Measurements from ENCODE around the gene PHF2. TPM values are rescaled to one million over a fixed set of nuclear protein-coding genes. Genes with fewer than 3 reads are reported as not detected.

The PHF2 gene
- total RNA-seq, 1 experiment from 2014 or later = 16.1 TPM

DNA sequence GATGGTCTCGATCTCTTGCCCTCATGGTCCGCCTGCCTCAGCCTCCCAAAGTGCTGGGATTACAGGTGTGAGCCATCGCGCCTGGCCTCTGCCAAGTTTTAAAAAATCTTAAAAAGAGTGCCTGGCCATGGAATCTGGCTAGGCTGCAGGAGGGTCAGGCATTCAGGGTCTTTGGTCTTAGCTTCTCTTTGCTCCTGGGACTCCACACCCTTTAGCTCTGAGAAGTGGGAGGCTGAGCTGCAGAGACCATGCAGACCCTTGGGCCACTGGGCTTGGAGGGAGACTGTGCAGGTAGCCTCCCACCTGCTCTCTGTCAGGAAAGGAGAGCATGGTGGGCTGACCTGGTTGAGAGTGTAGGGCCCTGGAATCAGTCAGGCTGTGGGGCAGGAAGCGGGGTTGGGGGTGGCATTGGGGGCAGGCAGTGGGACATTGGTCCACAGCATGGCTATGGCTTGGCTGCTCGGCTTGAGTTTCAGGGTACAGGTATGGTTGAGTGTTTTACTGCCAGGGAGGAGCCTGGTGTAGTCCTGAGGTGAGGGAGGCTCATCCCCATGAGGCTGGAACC, 20.8 kb downstream of the PHF2 start:
- no peak overlapping the region for H3K27ac ChIP-seq (ENCODE audit: low read length)
- peaks cover under 1% of the 10 kb centered on the region; the same call in 1 of the 2 replicates for H3K4me1 ChIP-seq (ENCODE audit: low read length)
- no peak overlapping the region for H2AFZ ChIP-seq (ENCODE audit: low read length)
- no peaks in the 10 kb centered on the region for H3K36me3 ChIP-seq (ENCODE audit: insufficient read depth, low read length)
- no peak overlapping the region for H3K4me2 ChIP-seq (ENCODE audit: low read depth, low read length, poor library complexity, severe bottlenecking)
- peaks cover 93% of the 10 kb centered on the region for H3K79me2 ChIP-seq (ENCODE audit: low read length)
- H4K20me1 ChIP-seq (ENCODE audit: insufficient read depth, low read depth, low read length) = no peaks in the 10 kb centered on the region
- H3K9me3 ChIP-seq (ENCODE audit: low read length) = no peaks in the 10 kb centered on the region
- H3K27me3 ChIP-seq (ENCODE audit: low read length) = no peaks in the 10 kb centered on the region
- no peak overlapping the region for H3K9ac ChIP-seq (ENCODE audit: low read length)
- no peaks in the 10 kb centered on the region for H3K9me2 ChIP-seq (replicated peaks; ENCODE audit: insufficient read depth, low read length)
- no peak for DNase-seq
- no peak overlapping the region for H3K4me3 ChIP-seq (ENCODE audit: low read length)

- Histone ChIP-seq H3K9me3 (ENCODE audit: low read length) (0 out of 2 replicates have a peak, but pooled peaks cover 3% of the 10 kb centered on the region), H3K9me2 (replicated peaks; ENCODE audit: insufficient read depth, low read length) (no peaks in the 10 kb centered on the region), H3K9ac (ENCODE audit: low read length) (no peak overlapping the region), H3K4me3 (ENCODE audit: low read length) (no peak overlapping the region), H3K27ac (ENCODE audit: low read length) (no peak overlapping the region), H4K20me1 (ENCODE audit: insufficient read depth, low read depth, low read length) (no peaks in the 10 kb centered on the region), H2AFZ (ENCODE audit: low read length) (no peak overlapping the region), H3K36me3 (ENCODE audit: insufficient read depth, low read length) (no peaks in the 10 kb centered on the region; the same call in 1 of the 2 replicates), H3K27me3 (ENCODE audit: low read length) (no peaks in the 10 kb centered on the region), H3K4me1 (ENCODE audit: low read length) (no peaks in the 10 kb centered on the region), H3K79me2 (ENCODE audit: low read length) (peaks cover 93% of the 10 kb centered on the region), H3K4me2 (ENCODE audit: low read depth, low read length, poor library complexity, severe bottlenecking) (no peak overlapping the region)
- no peak for DNase-seq
Observed at GRCh38 chr9:93597871-93598646, 21.7 kb downstream of the PHF2 start.

GRCh38 chr9:93598647-93599241, 22.4 kb downstream of the PHF2 start:
- no peaks in the 10 kb centered on the region; the same call in 1 of the 2 replicates for H3K36me3 ChIP-seq (ENCODE audit: insufficient read depth, low read length)
- no peaks in the 10 kb centered on the region for H4K20me1 ChIP-seq (ENCODE audit: insufficient read depth, low read depth, low read length)
- no peaks in the 10 kb centered on the region for H3K9me2 ChIP-seq (replicated peaks; ENCODE audit: insufficient read depth, low read length)
- no peak overlapping the region for H3K9ac ChIP-seq (ENCODE audit: low read length)
- peaks cover 3% of the 10 kb centered on the region; the same call in 1 of the 2 replicates for H3K9me3 ChIP-seq (ENCODE audit: low read length)
- no peak for DNase-seq
- H2AFZ ChIP-seq (ENCODE audit: low read length) = no peak overlapping the region
- H3K4me1 ChIP-seq (ENCODE audit: low read length) = no peaks in the 10 kb centered on the region
- H3K4me3 ChIP-seq (ENCODE audit: low read length) = no peak overlapping the region
- no peaks in the 10 kb centered on the region for H3K27me3 ChIP-seq (ENCODE audit: low read length)
- no peak overlapping the region for H3K4me2 ChIP-seq (ENCODE audit: low read depth, low read length, poor library complexity, severe bottlenecking)
- H3K79me2 ChIP-seq (ENCODE audit: low read length) = peaks cover 94% of the 10 kb centered on the region
- H3K27ac ChIP-seq (ENCODE audit: low read length) = no peak overlapping the region

DNA sequence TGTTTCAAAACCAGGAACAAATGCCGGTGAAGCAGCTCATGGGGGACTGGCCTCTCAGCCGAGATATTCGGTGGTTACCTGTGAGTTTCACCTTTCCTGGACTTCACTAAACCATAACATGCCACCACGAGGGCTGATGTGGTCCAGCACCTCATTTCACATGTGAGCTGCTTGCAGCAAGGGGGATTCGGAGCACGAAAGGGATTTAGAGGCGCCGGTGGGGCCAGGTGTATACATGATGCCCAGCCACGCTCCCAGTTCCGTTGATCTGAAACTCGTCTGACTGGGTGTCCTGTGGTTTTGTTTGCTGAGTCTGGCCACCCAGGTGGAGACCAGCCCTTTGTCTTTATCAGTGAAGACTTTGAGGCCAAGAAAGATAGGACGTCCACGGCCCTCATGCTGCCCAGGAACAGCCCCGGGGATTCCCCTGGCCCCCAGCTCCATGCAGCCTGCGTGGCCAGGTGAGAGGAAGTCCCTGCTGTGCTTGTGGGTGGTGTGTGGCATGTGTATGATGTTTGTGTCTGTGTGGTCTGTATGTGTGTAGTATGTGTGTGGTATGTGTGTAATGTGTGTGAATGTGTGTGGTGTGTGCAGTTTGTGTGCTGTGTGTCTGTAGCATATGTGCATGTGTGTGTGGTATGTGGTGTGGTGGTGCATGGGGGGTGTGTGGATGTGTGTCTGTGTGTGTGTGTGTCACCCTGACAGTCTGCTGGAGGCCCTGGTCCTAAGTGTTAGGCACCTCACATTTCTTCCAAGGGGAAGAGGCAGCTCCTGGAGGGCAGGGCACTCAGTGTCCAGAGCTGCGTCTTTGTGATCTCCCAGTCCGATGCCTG, 23.4 kb downstream of the PHF2 start:
- H3K4me2 ChIP-seq (ENCODE audit: low read depth, low read length, poor library complexity, severe bottlenecking) = no peak overlapping the region
- no peak for DNase-seq
- no peaks in the 10 kb centered on the region; the same call in 1 of the 2 replicates for H3K36me3 ChIP-seq (ENCODE audit: insufficient read depth, low read length)
- H2AFZ ChIP-seq (ENCODE audit: low read length) = no peak overlapping the region
- no peak overlapping the region for H3K9ac ChIP-seq (ENCODE audit: low read length)
- H4K20me1 ChIP-seq (ENCODE audit: insufficient read depth, low read depth, low read length) = no peaks in the 10 kb centered on the region
- H3K9me2 ChIP-seq (replicated peaks; ENCODE audit: insufficient read depth, low read length) = no peaks in the 10 kb centered on the region
- H3K27me3 ChIP-seq (ENCODE audit: low read length) = no peaks in the 10 kb centered on the region
- peaks cover 91% of the 10 kb centered on the region for H3K79me2 ChIP-seq (ENCODE audit: low read length)
- no peak overlapping the region for H3K27ac ChIP-seq (ENCODE audit: low read length)
- no peak overlapping the region for H3K4me3 ChIP-seq (ENCODE audit: low read length)
- peaks cover 3% of the 10 kb centered on the region; the same call in 1 of the 2 replicates for H3K9me3 ChIP-seq (ENCODE audit: low read length)
- H3K4me1 ChIP-seq (ENCODE audit: low read length) = no peaks in the 10 kb centered on the region

DNA sequence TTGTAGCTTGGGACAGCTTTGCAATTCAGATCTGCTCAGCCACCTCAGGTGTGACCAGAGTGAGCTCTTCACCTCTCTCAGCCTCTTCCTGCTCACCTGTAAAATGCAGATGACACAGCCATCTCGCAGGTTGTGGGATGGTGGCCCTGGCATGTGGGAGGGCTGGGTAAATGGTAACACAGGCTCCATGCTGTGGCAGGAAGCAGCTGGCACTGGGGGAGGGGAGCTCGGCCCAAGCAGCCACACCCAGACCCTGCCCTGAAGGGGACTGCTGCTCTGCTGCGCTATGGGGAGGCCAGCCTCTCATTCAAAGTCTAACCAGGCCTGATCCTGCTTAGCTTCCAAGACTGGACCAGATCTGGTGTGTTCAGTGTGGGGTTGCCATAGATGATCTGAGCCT, 24.1 kb downstream of the PHF2 start:
- no peaks in the 10 kb centered on the region for H3K27me3 ChIP-seq (ENCODE audit: low read length)
- peaks cover 7% of the 10 kb centered on the region; the same call in 1 of the 2 replicates for H3K9me3 ChIP-seq (ENCODE audit: low read length)
- H3K4me1 ChIP-seq (ENCODE audit: low read length) = no peaks in the 10 kb centered on the region
- H3K36me3 ChIP-seq (ENCODE audit: insufficient read depth, low read length) = no peaks in the 10 kb centered on the region; the same call in 1 of the 2 replicates
- no peaks in the 10 kb centered on the region for H4K20me1 ChIP-seq (ENCODE audit: insufficient read depth, low read depth, low read length)
- no peaks in the 10 kb centered on the region for H3K9me2 ChIP-seq (replicated peaks; ENCODE audit: insufficient read depth, low read length)
- H3K4me3 ChIP-seq (ENCODE audit: low read length) = no peak overlapping the region
- peaks cover 91% of the 10 kb centered on the region for H3K79me2 ChIP-seq (ENCODE audit: low read length)
- H3K9ac ChIP-seq (ENCODE audit: low read length) = no peak overlapping the region
- no peak overlapping the region for H3K4me2 ChIP-seq (ENCODE audit: low read depth, low read length, poor library complexity, severe bottlenecking)
- no peak overlapping the region for H2AFZ ChIP-seq (ENCODE audit: low read length)
- DNase-seq = no peak
- no peak overlapping the region for H3K27ac ChIP-seq (ENCODE audit: low read length)

- H3K36me3 ChIP-seq (ENCODE audit: insufficient read depth, low read length) = no peaks in the 10 kb centered on the region; the same call in 1 of the 2 replicates
- H3K4me3 ChIP-seq (ENCODE audit: low read length) = no peak overlapping the region
- no peak overlapping the region for H3K27ac ChIP-seq (ENCODE audit: low read length)
- no peak overlapping the region for H2AFZ ChIP-seq (ENCODE audit: low read length)
- DNase-seq = no peak
- no peak overlapping the region for H3K4me2 ChIP-seq (ENCODE audit: low read depth, low read length, poor library complexity, severe bottlenecking)
- H3K79me2 ChIP-seq (ENCODE audit: low read length) = peaks cover 91% of the 10 kb centered on the region
- H3K9me2 ChIP-seq (replicated peaks; ENCODE audit: insufficient read depth, low read length) = no peaks in the 10 kb centered on the region
- H4K20me1 ChIP-seq (ENCODE audit: insufficient read depth, low read depth, low read length) = no peaks in the 10 kb centered on the region
- H3K27me3 ChIP-seq (ENCODE audit: low read length) = no peaks in the 10 kb centered on the region
- peaks cover 10% of the 10 kb centered on the region; the same call in 1 of the 2 replicates for H3K9me3 ChIP-seq (ENCODE audit: low read length)
- no peaks in the 10 kb centered on the region for H3K4me1 ChIP-seq (ENCODE audit: low read length)
- H3K9ac ChIP-seq (ENCODE audit: low read length) = no peak overlapping the region
Observed at GRCh38 chr9:93601063-93601462, 24.7 kb downstream of the PHF2 start.

DNA sequence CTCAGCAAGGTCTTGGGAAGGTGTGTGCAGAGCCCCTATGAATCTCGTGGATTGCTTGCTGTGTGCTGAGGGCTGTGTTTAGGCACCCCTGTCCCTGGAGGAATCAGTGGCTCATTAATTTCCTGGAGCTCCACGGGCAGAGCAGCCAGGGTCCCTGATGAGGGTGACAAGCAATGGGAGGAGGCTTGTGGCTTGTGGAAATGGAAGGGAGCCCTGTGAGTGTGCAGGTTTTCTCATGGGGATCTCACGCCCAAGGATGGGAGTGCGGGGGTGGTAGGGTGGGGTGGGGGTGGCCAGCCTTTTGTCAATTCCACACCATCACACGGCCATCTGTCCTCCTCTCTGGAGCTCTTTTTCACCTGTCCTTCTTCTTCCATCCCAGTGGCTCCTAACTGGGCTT, 25.3 kb downstream of the PHF2 start:
- H3K27me3 ChIP-seq (ENCODE audit: low read length) = no peaks in the 10 kb centered on the region
- peaks cover 92% of the 10 kb centered on the region for H3K79me2 ChIP-seq (ENCODE audit: low read length)
- H3K4me1 ChIP-seq (ENCODE audit: low read length) = no peaks in the 10 kb centered on the region

More for the DNA sequence above, 25.3 kb downstream of the PHF2 start:
- Histone ChIP-seq H3K9me3 (ENCODE audit: low read length) (peaks cover 10% of the 10 kb centered on the region; the same call in 1 of the 2 replicates), H3K4me3 (ENCODE audit: low read length) (no peak overlapping the region), H4K20me1 (ENCODE audit: insufficient read depth, low read depth, low read length) (no peaks in the 10 kb centered on the region), H3K9me2 (replicated peaks; ENCODE audit: insufficient read depth, low read length) (no peaks in the 10 kb centered on the region), H3K9ac (ENCODE audit: low read length) (no peak overlapping the region), H2AFZ (ENCODE audit: low read length) (no peak overlapping the region), H3K36me3 (ENCODE audit: insufficient read depth, low read length) (no peaks in the 10 kb centered on the region; the same call in 1 of the 2 replicates), H3K4me2 (ENCODE audit: low read depth, low read length, poor library complexity, severe bottlenecking) (no peak overlapping the region), H3K27ac (ENCODE audit: low read length) (no peak overlapping the region)
- DNase-seq = no peak

Measured in Karpas-422 (cell line).